H7 (cell line): ENCODE measurements around the gene MAN2A1. TPM values are rescaled to one million over a fixed set of nuclear protein-coding genes. Genes with fewer than 3 reads are reported as not detected.
A peak's percentile ranks its signal among the peaks of the same experiment; 100 is the strongest.

Source experiments
- DNase-seq: peaks from one replicate; pipeline ENCODE4 v3.0.0; 2012
- H3K27me3 ChIP-seq: 2 replicates; pipeline ENCODE4 v1.6.0; 2011; ENCODE audit warnings: mild to moderate bottlenecking, low read length; ENCODE audit not compliant: control insufficient read depth, insufficient read depth
- H3K36me3 ChIP-seq: replicated peaks from 2 replicates; pipeline ENCODE4 v1.5.1; 2011; ENCODE audit warnings: low read length; ENCODE audit not compliant: control insufficient read depth, insufficient read depth
- H3K4me3 ChIP-seq: 2 replicates; pipeline ENCODE4 v1.5.1; 2011; ENCODE audit warnings: low read depth, mild to moderate bottlenecking, control low read depth, low read length, moderate library complexity; ENCODE audit not compliant: insufficient read depth
- total RNA-seq: library from RNA; depleted of rRNA; stranded (reverse); fragments of >200 nt; shearing (Covaris generic); gene quantifications from 2 replicates; pipeline ENCODE4 v1.2.3, GENCODE V29; 2014

MAN2A1 gene
- total RNA-seq, 1 experiment from 2014 or later: 53.5 TPM

DNA sequence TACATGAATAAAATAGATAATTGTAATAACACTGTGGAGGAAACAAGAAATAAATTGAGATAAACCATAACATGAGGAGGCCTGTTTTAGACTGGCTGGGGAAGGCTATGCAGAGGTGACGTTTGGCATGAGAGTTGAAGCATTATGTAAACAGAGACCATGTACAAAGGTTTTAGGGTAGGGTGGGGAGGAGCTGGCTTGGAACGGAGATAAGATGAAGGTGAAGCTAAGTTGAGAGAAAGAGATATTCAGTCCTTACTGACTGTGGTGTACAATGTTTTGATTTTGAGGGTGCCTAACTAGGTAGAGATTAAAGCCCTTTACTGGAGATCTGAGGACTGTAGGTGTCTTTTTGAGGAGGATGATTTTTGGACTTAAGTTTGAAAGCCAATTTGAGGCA lies 17.8 kb downstream of the MAN2A1 start:
- Histone ChIP-seq H3K27me3 (no peaks in the 10 kb centered on the region), H3K4me3 (no peak overlapping the region), H3K36me3 (no peaks in the 10 kb centered on the region)
- no peak for DNase-seq

GRCh38 chr5:109708813-109709212 lies 19.1 kb downstream of the MAN2A1 start:
- DNase-seq: no peak
- Histone ChIP-seq H3K27me3 (no peaks in the 10 kb centered on the region), H3K4me3 (no peak overlapping the region), H3K36me3 (no peaks in the 10 kb centered on the region; the same call in 1 of the 2 replicates)

GRCh38 chr5:109709225-109709624 lies 19.5 kb downstream of the MAN2A1 start:
- no peak for DNase-seq
- Histone ChIP-seq H3K36me3 (no peaks in the 10 kb centered on the region; the same call in 1 of the 2 replicates), H3K4me3 (no peak overlapping the region), H3K27me3 (no peaks in the 10 kb centered on the region)

GRCh38 chr5:109711673-109712072 lies 21.9 kb downstream of the MAN2A1 start:
- DNase-seq: no peak
- Histone ChIP-seq H3K36me3 (no peaks in the 10 kb centered on the region; the same call in 1 of the 2 replicates), H3K4me3 (no peak overlapping the region), H3K27me3 (no peaks in the 10 kb centered on the region)

GRCh38 chr5:109713453-109713852 lies 23.7 kb downstream of the MAN2A1 start:
- Histone ChIP-seq H3K4me3 (no peak overlapping the region), H3K36me3 (no peaks in the 10 kb centered on the region; the same call in 1 of the 2 replicates)
- no peak for DNase-seq

GRCh38 chr5:109714592-109714991 lies 24.9 kb downstream of the MAN2A1 start:
- Histone ChIP-seq H3K27me3 (no peaks in the 10 kb centered on the region), H3K4me3 (no peak overlapping the region), H3K36me3 (no peaks in the 10 kb centered on the region; the same call in 1 of the 2 replicates)
- no peak for DNase-seq

More at GRCh38 chr5:109713453-109713852, 23.7 kb downstream of the MAN2A1 start:
- H3K27me3 ChIP-seq: no peaks in the 10 kb centered on the region

DNA sequence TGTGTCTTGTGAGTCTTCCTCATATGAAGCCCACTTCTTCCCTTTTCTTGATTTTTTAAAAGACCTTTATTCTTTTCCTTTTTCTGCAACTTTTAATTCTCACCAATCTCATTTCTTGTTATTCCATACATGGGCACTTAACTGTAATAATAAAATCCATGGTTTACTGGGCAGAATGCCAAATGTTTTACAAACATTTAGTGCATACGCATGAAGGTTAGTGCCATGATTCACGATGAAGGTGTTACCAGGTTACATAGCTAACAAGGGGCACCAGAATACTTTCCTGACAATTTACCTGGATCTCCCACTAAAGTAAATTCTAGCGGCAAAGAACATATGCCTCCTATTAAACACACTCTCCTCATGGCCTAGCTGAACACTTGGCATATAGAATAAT lies 28.5 kb downstream of the MAN2A1 start:
- no peaks in the 10 kb centered on the region for H3K27me3 ChIP-seq
- no peaks in the 10 kb centered on the region; the same call in 1 of the 2 replicates for H3K36me3 ChIP-seq
- H3K4me3 ChIP-seq: no peak overlapping the region
- no peak for DNase-seq

- Histone ChIP-seq H3K36me3 (no peaks in the 10 kb centered on the region; the same call in 1 of the 2 replicates), H3K4me3 (no peak overlapping the region)
- DNase-seq: no peak
Observed at GRCh38 chr5:109718632-109719031, 28.9 kb downstream of the MAN2A1 start.

GRCh38 chr5:109719978-109720377 lies 30.3 kb downstream of the MAN2A1 start:
- Histone ChIP-seq H3K36me3 (no peaks in the 10 kb centered on the region; the same call in none of the 2 replicates), H3K27me3 (no peaks in the 10 kb centered on the region), H3K4me3 (no peak overlapping the region)
- no peak for DNase-seq

More at GRCh38 chr5:109718632-109719031, 28.9 kb downstream of the MAN2A1 start:
- H3K27me3 ChIP-seq: no peaks in the 10 kb centered on the region

DNA sequence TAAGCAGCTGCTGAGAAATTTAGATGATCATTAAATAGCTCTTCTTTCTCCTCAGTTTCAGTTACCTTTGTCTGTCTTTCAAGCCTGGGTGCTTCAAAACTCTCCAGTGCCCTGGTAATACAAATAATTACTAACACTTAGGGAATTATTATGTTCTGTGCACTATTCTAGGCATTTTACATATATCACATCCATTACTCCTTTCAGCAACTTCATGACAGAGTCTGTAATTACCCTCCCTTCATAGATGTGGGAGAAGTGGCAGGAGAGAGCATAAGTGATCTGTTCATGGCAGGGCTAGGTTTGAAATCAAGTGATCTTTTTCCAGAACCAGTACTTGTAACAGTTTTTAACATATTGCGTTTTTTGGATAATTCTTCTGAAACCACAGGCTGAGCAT lies 32.0 kb downstream of the MAN2A1 start:
- Histone ChIP-seq H3K4me3 (no peak overlapping the region), H3K27me3 (no peaks in the 10 kb centered on the region), H3K36me3 (no peaks in the 10 kb centered on the region; the same call in none of the 2 replicates)
- no peak for DNase-seq

GRCh38 chr5:109723606-109724005 lies 33.9 kb downstream of the MAN2A1 start:
- no peaks in the 10 kb centered on the region; the same call in 1 of the 2 replicates for H3K36me3 ChIP-seq
- H3K27me3 ChIP-seq: no peaks in the 10 kb centered on the region
- no peak overlapping the region for H3K4me3 ChIP-seq
- DNase-seq: no peak

DNA sequence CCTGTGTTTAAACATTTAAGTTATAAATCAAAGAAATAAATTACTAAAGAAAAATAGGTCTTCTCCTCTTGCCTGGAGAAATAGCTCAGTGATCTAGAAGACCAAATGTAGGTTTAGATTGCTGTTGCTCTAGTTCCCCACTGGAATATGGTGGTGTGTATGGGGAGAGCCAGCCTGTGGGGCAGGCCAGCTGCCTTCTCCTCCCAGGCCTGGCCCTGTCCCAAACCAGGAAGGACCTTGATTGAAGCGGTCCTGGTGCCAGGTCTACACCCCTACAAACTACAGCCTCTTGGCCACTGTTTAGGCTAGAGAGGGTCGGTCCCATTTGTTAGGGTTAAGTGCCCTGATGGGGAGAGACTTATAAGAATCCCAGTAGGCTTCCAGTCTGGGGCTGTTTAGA lies 35.4 kb downstream of the MAN2A1 start:
- Histone ChIP-seq H3K4me3 (no peak overlapping the region), H3K36me3 (no peaks in the 10 kb centered on the region; the same call in 1 of the 2 replicates), H3K27me3 (no peaks in the 10 kb centered on the region)
- DNase-seq: no peak

DNA sequence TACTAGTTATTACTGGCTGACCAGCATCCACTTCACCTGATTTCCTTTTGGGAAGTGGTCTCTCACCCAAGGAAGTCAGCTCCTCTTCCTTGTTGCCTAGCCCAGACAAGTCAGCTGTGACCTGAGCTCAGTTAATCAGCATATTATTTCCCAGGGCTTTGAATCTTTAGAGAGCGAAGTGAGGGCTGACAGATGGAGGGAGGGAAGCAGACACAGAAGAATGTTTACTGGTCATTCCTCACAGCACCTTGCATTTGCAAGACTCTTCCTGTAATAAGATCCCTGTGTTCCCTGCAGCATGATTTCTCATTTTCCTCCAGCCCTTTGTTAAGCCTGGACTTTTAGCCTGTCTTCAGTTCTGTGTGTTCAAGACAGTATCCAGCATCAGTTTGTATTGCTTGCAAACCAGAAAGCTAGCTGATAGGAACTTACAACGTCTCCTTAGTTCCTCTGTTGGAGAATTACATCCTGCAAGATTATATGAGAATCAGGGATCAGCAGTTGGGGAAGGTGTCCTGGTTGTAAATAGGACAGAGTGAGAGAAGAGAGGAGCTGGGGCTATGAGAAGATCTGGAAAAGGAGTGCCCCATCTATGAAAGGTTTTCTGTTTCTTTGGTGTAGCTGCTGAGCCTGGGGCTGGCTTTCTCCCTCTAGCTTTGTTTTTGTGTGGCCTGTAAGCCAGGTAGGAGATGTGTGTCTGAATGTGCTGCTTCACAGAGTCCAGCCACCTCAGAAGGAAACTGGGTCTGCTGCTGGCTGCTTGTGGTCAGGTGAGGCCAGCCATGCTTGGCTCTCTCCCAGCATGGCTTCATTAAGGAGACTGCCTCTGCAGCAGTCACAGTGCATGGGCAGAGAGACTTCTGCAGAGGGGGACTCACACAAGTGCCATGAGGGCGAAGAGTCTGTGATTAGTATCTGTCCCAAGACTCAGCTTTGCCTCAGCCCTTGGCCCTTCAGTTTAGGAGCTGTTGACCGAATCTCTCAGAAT lies 50.3 kb downstream of the MAN2A1 start:
- no peak overlapping the region for H3K4me3 ChIP-seq
- DNase-seq: peak; percentile 5

DNA sequence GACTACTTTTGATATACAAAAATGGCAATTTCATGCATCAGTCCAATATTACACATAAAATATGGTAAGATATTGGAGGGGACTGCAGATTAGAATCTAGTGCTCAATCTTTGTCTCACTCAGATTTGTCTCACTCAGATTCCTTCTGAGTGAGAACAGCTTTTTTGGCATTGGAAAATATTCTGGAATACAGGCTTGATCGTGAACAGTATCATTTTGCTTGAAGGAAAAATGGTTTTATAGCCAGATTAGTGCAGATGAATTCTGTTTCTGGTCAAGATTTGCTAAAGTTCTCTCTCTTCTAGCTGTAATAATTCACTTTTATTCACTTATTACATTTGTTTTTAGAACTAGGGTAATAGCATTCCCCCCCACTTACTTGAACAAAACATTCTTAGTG lies 51.2 kb downstream of the MAN2A1 start:
- Histone ChIP-seq H3K4me3 (no peak overlapping the region), H3K36me3 (no peaks in the 10 kb centered on the region; the same call in 1 of the 2 replicates), H3K27me3 (no peaks in the 10 kb centered on the region)
- DNase-seq: no peak

More for the DNA sequence above, 50.3 kb downstream of the MAN2A1 start:
- H3K27me3 ChIP-seq: no peaks in the 10 kb centered on the region
- H3K36me3 ChIP-seq: no peaks in the 10 kb centered on the region; the same call in 1 of the 2 replicates

- no peak for DNase-seq
- H3K36me3 ChIP-seq: no peaks in the 10 kb centered on the region; the same call in 1 of the 2 replicates
- H3K27me3 ChIP-seq: no peaks in the 10 kb centered on the region
- H3K4me3 ChIP-seq: no peak overlapping the region
Observed at GRCh38 chr5:109741390-109741789, 51.7 kb downstream of the MAN2A1 start.
